CD4-positive, alpha-beta T cell (primary cell): Measurements from ENCODE around the gene AHCYL2. TPM values are rescaled to one million over a fixed set of nuclear protein-coding genes. Genes with fewer than 3 reads are reported as not detected.

Experiments used
- ATAC-seq: fragments of 200-7000 bp; cut with Tn5 transposase; one replicate; pipeline ENCODE4 v1.10.0; 2022; ENCODE audit warnings: mild to moderate bottlenecking; ENCODE audit not compliant: poor library complexity
- CTCF ChIA-PET: fragments of 350-600 bp; sonication (Branson Sonifier 250); formaldehyde crosslinking; loops from one replicate; lab custom pipeline; 2021; ENCODE audit warnings: antibody characterized with exemption, inconsistent platforms; lab: Charles Lee
- POLR2A ChIA-PET: fragments of 350-600 bp; sonication (Branson Sonifier 250); formaldehyde crosslinking; loops from one replicate; lab custom pipeline; 2021; ENCODE audit warnings: antibody characterized with exemption, inconsistent platforms; lab: Charles Lee
- DNase-seq, 14 experiments: peaks; one replicate each; pipeline ENCODE4 v3.0.0-alpha.2; 2013 to 2020; ENCODE audit warnings: mixed read lengths in 2 of 14
- H3K27ac ChIP-seq, 2 donors: one replicate each; pipeline versions ENCODE4 v1.5.1 to v1.7.0; 2013; ENCODE audit warnings: low read length in 2 of 2, low read depth in 1 of 2, mild to moderate bottlenecking in 1 of 2
- H3K27me3 ChIP-seq, 2 experiments: 1 replicate in 1 of 2; 2 replicates in 1 of 2; pipeline versions ENCODE4 v1.6.1 to v1.7.0; 2013; ENCODE audit warnings: low read length in 2 of 2, control low read depth in 1 of 2, mild to moderate bottlenecking in 1 of 2, moderate library complexity in 1 of 2; ENCODE audit not compliant: insufficient read depth in 2 of 2, control insufficient read depth in 1 of 2
- H3K36me3 ChIP-seq: one replicate; pipeline ENCODE4 v1.6.1; 2013; ENCODE audit warnings: low read length, control low read depth; ENCODE audit not compliant: insufficient read depth
- H3K4me1 ChIP-seq: one replicate; pipeline ENCODE4 v1.6.1; 2013; ENCODE audit warnings: low read length, control low read depth; ENCODE audit not compliant: insufficient read depth
- H3K4me3 ChIP-seq: one replicate; pipeline ENCODE4 v1.5.1; 2013; ENCODE audit warnings: mild to moderate bottlenecking, low read length, moderate library complexity
- H3K9me3 ChIP-seq, 2 experiments: 1 replicate in 1 of 2; 2 replicates in 1 of 2; pipeline versions ENCODE4 v1.6.1 to v1.7.0; 2013; ENCODE audit warnings: low read length in 2 of 2, mild to moderate bottlenecking in 2 of 2, control low read depth in 1 of 2, moderate library complexity in 1 of 2; ENCODE audit not compliant: control insufficient read depth in 1 of 2, insufficient read depth in 1 of 2
- H3K27ac Mint-ChIP-seq: one replicate; pipeline ENCODE4 v1.8.0; 2020; ENCODE audit warnings: mixed read lengths
- H3K27me3 Mint-ChIP-seq: one replicate; pipeline ENCODE4 v1.8.0; 2021; ENCODE audit warnings: mixed read lengths
- H3K36me3 Mint-ChIP-seq: one replicate; pipeline ENCODE4 v1.8.0; 2021; ENCODE audit warnings: low read depth, mixed read lengths
- H3K4me1 Mint-ChIP-seq: one replicate; pipeline ENCODE4 v1.8.0; 2021; ENCODE audit warnings: low read depth, mixed read lengths
- H3K4me3 Mint-ChIP-seq: one replicate; pipeline ENCODE4 v1.8.0; 2020; ENCODE audit warnings: mild to moderate bottlenecking, mixed read lengths
- H3K9me3 Mint-ChIP-seq: one replicate; pipeline ENCODE4 v1.8.0; 2020; ENCODE audit warnings: mixed read lengths
- CTCF ChIP-seq: fragments of 200-600 bp; IDR thresholded peaks from one replicate; pipeline ENCODE4 v1.8.0; 2022; ENCODE audit warnings: antibody characterized with exemption, mild to moderate bottlenecking
- intact Hi-C, 2 experiments: fragments of 100-400 bp; cut with DNase I in 1 of 2; cut with micrococcal nuclease in 1 of 2; formaldehyde crosslinking; loops; one replicate each; pipeline versions ENCODE4 v1.15.1 to v1.9.0; 2023 to 2025; cut with DNase I, micrococcal nuclease
- total RNA-seq, 174 experiments: library from RNA in 2 of 174; stranded (reverse) in 2 of 174; gene quantifications; one replicate each; pipeline ENCODE4 v1.2.3 and lab custom pipeline; 2021 to 2026

The AHCYL2 gene
- total RNA-seq, 2 experiments from 2014 or later: 5.8 to 6.0 TPM

GRCh38 chr7:129225206-129225930 lies 538 bp downstream of the AHCYL2 start:
- peaks cover 58% of the 10 kb centered on the region for H3K4me1 Mint-ChIP-seq

GRCh38 chr7:129225931-129226572 lies 1.2 kb downstream of the AHCYL2 start:
- DNase-seq (no peak), ATAC-seq (no peak)
- no peaks in the 10 kb centered on the region for H3K27me3 ChIP-seq
- Mint-ChIP-seq H3K36me3 (peaks cover 3% of the 10 kb centered on the region), H3K9me3 (no peaks in the 10 kb centered on the region), H3K4me1 (peaks cover 60% of the 10 kb centered on the region), H3K4me3 (peak overlapping the region; percentile 96), H3K27me3 (no peaks in the 10 kb centered on the region), H3K27ac (peak overlapping the region; percentile 89)
- no peaks in the 10 kb centered on the region for H3K36me3 ChIP-seq
- TF ChIP-seq CTCF: no peak
- no peak overlapping the region for H3K27ac ChIP-seq
- peak overlapping the region; percentile 91 for H3K4me3 ChIP-seq
- intact Hi-C loops: loop anchor here in 1 of 2 experiments (5.0 to 10.0 kb wide), 4 partner anchors 206 to 884 kb away; partner anchors contain the start of genes RBM28, SMKR1 and STRIP2
- no peaks in the 10 kb centered on the region for H3K9me3 ChIP-seq
- POLR2A ChIA-PET: interaction anchor here (0.6 to 0.9 kb wide), 2 partner anchors 13 to 142 kb away, joined by 3 read pairs; no protein-coding TSS in a partner anchor
- CTCF ChIA-PET: interaction anchor here (1.3 to 1.9 kb wide), 3 partner anchors 15 to 117 kb away, joined by 3 to 9 read pairs (median 4); no protein-coding TSS in a partner anchor
- peaks cover 25% of the 10 kb centered on the region for H3K4me1 ChIP-seq

More at GRCh38 chr7:129225206-129225930, 538 bp downstream of the AHCYL2 start:
- Histone ChIP-seq H3K27me3 (no peaks in the 10 kb centered on the region), H3K4me3 (peak overlapping the region; percentile 91), H3K4me1 (peaks cover 25% of the 10 kb centered on the region), H3K9me3 (no peaks in the 10 kb centered on the region), H3K36me3 (no peaks in the 10 kb centered on the region), H3K27ac (peak overlapping the region; percentile 46 to 65)
- peaks cover 3% of the 10 kb centered on the region for H3K36me3 Mint-ChIP-seq
- intact Hi-C loops: loop anchor here in 1 of 2 experiments (5.0 to 10.0 kb wide), 4 partner anchors 207 to 883 kb away; partner anchors contain the start of genes RBM28, SMKR1 and STRIP2
- H3K27ac Mint-ChIP-seq: peak overlapping the region; percentile 89
- H3K9me3 Mint-ChIP-seq: no peaks in the 10 kb centered on the region
- no peak for TF ChIP-seq CTCF
- H3K4me3 Mint-ChIP-seq: peak overlapping the region; percentile 96
- no peaks in the 10 kb centered on the region for H3K27me3 Mint-ChIP-seq
- ChIA-PET POLR2A (interaction anchor here (0.6 to 1.4 kb wide), 16 partner anchors 10 to 765 kb away, joined by 3 to 6 read pairs (median 3); partner anchors contain the start of gene NRF1), CTCF (interaction anchor here (1.3 to 1.9 kb wide), 4 partner anchors 14 to 118 kb away, joined by 3 to 9 read pairs (median 4); no protein-coding TSS in a partner anchor)
- ATAC-seq (peak; percentile 33), DNase-seq (peak in 13 of 14 experiments; percentile 21 to 75 (median 47))
